Stimulated activated CD4-positive, alpha-beta T cell treated with anti-CD3 and anti-CD28 coated beads, Interleukin-15, amount 100 ng/mL, for 48 hours (primary cell): ENCODE data around the gene COL4A2.

ENCODE experiments used
- DNase-seq, 2 donors: peaks; one replicate each; pipeline ENCODE4 v3.0.0-alpha.2; 2020; ENCODE audit warnings: low read depth in 2 of 2

Gene COL4A2

DNA sequence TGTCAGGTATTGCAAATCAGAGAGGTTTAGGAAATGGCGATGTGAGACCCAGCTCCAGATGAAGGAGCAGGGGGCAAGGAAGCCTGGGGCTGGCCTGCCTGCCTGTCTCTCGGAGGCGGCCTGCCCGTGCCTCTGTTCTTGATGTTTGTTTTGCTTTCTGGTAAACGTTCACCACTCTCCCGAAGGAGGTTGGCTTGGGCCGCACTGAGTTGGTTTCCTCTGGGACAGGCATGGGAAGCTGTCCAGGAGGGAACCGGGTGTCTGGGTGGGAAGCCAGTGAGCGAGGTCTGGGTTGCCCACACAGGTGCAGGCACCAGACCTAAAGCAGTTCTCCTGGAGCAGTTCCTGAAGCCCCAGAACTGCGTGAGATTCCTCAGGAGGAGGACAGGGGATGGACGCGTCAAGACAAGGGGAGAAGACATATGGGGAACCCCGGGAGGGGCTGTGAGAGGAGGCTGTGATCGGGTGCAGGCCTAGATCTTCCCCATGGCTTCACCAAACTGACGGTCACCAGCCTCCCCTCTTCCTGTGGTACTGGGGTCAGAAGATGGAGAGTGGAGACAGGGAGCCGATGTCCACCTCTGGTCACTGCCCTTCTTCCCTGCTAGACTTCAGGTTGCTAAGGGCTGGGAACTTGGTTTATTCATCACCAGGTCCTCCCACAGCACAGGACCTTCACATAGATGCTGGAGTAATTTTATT is 15.2 kb downstream of the COL4A2 start:
- no peak for DNase-seq

DNA sequence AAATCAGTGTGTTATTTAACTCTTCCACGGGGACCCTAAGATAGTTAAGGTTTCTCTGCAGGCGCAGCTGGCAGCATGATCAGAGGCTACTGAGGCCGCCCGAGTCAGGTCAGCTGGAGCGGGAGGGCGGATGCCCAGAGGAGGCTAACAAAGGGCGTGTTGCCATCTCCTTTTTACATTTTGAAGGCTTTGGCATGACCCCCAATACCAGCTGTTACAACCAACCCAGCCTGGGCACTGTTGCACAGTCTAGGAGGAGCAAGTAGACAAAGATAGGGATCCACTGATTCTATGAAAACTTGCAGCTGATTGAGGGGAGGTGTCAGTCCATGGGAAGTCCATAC is 15.7 kb downstream of the COL4A2 start:
- no peak for DNase-seq

DNA sequence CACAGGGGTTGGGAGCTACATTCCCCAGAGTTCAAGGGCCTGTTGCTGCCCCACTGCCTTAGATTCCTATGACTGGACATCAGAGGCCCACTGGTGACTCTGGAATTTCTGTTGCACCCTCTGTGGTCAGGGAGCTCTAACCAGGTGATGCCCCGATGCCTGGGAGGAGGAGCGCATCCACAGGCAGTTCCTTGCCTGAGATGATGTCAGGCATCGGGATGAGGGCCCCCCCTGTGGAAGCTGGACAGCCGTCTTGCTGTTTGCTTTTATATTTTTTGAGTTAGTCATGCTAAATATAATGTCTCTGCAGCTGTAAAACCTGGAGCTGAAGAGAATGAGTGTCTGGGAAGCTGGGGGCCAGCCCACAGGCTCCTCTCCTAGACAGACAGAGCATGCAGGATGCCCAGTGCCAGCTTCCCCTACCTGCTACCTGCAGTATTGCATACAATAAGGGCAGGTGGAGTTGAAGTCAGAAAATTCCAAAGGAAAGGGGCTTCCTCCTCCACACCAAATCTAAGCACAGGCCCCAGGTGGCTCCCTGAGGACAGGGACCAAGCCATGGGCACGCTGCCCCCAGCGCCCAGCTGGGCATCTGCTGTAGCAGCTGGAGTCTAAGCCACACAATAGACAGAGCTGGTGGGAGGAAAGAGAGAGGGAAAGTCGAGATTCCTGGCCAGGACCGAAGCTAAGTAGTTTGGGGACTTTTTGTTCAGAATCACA is 16.2 kb downstream of the COL4A2 start:
- DNase-seq: no peak

DNA sequence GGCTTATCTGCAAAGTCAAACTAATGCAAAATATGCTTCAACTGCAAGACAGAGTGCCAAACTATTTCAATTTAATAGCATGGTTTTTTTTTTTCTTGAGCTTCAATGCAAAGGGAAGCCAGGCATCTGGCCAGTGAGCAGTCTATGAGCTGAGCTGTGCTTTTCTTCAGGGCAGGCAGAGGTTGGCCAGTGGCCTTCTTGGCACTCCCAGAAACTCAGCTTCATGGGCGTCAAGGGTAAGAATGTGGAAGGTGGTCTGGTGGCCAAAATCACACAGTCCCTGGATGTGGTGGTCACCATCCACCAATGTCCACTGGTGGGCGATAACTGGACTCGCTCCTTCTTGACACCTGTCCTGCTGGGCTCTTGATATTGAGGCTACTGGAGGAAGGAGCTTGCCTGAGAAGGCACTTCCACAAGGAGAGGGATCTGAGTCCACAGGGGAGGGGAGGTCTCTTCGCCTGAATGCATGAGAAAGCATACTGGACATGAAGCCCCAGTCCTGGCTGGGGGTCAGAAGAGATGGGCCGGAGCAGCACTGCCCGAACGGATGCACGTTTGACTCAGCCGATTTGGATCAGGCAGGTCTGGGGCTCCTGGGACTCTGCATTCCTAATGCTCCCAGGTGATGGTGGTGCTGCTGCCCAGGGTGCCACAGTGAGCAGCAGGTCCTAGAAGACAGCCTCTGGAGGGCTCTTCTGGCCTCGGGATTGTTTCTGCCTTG is 17.1 kb downstream of the COL4A2 start:
- DNase-seq: no peak

DNA sequence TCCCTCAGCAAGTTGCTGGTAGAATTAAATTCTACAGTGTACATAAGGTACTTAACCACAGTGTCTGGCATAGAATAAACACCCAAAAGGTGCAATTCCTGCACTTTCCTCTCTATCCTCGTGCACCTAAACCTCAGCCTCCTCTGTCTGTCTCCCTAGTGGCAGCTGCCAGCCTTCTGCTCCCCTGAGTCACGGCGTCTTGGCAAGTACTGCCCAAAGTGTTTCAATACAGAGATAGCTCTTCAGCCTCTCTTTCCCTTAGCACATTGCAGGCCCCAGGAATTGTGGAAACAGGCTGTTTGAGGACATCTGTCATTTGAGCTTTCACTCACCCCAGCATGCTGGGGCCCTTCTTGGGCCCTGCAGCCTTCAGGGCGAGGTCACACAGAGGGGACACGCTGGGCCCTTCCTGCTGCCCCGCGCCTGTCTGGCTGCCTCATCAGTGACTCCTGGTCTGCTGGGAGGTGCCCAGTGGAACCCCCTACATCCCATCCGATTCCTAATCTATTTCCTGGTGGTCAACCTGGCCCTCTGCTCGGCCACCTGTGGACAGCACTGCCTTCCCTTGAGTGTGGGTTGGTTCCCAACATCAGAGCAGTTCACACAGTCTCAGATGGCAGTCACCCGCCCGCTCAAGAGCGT is 19.3 kb downstream of the COL4A2 start:
- no peak for DNase-seq

DNA sequence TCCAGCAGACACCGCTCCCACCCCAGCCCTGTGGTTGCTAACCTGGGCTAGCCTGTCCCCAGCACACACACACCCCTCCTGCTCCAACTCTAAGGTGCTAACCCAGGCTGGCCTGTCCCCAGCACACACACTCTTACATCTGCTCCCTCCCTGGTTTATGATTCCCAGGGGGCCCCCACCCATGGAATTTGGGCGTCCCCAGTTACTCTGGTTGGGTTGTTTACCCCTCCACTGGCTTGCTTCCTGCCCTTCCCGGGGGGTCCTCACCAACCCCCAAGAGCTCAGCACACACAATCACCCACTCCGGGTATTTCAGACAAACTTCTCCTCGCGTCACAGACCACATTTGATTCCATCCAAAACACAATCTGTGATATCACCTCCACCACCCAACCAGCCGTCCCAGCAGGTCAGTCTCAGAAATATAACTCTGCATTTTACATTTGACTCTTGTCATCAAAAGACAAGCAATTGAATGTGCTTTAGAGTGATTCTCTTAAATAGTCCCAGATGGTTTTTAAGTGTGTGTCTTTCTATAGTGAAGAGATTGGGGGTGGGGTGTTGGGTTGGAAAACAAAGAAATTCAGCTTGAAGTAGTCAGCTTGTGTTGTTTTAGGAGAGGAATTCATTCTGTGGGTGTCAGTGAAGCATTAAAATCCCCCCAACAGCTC is 20.1 kb downstream of the COL4A2 start:
- DNase-seq: no peak

DNA sequence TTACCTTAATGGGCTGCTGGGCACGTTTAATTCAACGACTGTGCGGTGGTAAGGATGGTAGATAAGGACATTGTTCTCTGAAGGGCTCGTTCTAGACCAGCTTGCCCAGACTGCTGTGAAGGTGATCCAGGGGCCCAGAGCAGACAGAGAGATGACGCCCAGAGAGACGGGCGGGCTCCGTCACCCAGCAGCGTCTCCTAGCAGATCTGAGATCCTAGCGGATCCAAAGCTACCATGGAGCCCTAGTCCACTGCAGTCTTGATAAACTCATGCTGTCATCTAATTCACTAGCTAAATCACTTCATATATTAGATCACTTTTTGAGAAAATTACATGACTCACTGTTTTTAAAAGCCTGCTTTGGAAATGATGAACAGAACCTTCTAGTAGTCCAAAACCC is 21.5 kb downstream of the COL4A2 start:
- no peak for DNase-seq

DNA sequence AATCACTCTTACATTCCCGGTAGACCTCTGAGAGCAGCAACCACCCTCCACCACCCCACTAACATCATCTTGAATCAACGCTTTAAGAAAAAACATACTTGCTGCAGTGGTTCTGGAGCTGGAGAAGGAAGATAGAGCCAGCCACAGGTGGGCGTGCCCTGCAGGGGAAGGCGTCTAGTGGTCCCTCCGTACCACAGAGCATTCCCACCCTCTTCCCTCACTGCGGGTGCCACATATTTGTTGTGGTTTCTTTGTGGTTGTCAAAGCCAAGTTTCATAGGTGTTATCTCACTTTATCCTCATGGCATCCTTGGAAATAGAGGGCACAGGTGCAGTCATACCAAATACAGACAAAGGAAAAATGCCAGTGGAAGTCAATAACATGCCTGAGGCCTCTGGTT is 22.2 kb downstream of the COL4A2 start:
- DNase-seq: no peak

DNA sequence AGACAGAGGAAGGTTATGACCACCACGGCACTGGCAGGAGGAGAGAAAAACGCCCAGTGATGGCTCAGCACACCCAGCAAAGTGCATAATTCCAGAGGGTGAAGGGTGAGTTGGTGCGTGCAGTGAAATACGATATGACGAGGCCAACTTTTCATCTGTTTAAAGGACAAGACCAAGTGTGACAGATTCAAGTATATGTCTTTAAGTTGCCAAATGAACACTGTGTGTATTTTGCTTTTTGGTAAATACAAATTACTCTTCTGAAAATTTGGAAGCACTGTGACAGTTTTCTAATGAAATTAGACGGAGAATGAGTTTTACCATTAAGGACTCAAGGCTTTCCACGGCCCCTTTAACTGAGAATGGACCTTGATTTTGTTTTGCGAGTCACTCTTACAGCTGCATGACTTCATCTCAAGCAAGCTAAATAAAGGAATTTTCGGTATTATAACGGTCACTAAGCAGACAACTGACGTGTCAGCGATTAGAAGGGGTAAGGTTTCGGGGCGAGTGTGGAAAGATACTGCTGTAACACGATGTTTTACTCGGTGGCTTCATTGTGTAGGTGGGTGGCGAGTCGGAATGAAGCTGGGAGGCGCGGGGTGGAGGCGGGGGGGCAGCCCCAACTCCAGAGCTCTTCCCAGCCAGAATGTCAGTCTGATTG is 22.8 kb downstream of the COL4A2 start:
- DNase-seq: no peak

DNA sequence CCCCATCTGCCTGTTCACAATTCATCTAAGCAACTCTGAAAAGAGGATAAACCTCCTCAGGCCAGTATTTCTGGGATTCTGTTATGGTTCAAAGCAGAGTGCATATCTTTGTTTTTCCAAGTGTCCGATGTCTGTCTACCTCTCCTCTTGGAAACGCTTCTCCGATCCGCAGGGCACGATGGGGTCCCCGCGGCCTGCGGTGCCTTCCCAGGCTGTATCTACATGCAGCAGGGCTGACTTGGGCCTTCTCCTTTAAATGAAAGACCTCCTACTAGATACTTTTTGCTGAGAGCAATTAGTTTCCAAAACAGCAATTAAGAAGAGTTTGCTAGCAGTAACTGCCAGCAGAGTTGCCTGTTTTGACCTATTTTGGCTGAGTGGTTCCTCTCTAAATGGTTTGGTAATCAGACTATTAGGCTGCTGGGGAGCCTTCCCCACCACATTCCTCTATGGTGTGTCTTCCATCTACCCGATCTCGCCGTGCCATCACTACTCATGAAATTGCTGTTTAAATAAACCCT is 23.5 kb downstream of the COL4A2 start:
- no peak for DNase-seq

DNA sequence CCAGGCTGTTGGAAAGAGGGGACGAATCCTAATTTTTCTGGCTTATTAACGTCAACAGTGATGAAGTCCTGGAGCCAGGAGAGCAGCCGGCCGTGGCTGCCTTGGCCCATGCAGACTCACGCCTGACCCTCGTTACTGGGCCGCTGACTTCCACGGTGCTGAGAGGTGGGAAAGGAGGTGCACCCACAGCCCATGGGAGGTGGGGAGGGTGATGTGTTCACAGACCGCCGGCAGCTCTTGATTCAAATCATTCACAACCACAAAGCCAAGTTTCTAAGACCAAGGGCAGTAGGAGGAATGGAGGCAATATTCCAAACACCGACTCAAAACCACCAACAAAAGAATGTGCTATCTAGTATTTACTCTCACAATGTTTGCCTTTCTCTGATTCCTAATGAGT is 24.3 kb downstream of the COL4A2 start:
- no peak for DNase-seq

DNA sequence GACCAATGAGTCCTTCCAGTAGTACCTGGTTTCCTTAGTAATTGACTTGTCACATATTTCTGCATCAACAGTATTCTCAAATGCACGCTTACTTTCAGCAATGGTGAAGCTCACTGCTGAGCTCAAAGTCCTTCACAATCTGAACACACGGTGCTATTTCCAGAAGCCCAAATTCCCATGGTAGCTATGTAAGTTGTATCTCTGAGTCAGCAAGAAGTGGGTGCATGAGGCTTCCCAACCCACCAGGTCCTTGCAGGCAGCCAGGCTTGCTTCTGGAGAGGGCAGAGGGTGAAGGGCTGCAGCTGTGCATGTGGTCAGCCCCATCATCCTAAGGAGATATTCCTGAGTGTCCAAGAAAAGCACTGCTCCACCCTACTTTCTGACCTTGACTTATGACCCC is 25.7 kb downstream of the COL4A2 start:
- DNase-seq: no peak

DNA sequence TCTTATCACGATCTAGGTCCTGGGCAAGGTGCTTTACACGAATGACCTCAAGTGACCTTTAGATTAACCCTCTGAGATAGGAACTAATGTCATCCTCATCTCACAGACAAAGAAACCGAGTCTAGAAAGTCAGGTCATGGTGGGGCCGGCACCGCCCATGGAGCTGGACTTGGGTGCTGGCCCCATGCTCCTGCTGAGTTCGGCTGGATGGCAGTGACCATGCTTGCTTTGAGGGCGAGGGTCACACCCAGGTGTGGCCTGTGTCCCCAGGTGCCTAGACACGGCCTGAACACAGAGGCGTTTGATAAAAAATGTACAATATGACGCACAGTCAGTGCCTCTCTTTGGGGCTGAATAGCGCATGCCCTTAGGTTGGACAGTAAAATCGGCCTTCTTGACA is 26.8 kb downstream of the COL4A2 start:
- no peak for DNase-seq

DNA sequence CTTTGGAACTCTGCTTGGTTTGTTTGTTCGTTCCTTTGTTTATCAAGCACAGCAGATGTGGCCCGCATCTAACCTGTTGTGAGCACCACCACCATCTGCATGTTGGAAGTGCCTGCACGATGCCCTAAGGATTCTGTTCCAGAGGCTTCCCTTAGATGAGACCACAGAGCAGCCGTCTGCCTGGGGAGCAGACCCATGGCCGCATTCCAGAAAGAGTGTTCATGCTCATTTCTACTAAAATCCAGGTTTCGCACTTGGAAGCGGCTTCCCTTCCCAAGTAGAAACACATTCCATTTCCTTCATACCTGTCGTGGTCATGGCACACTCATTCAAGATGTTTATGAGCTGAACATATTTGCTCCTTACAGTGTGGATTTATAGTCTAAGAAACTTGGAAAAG is 27.2 kb downstream of the COL4A2 start:
- DNase-seq: no peak

DNA sequence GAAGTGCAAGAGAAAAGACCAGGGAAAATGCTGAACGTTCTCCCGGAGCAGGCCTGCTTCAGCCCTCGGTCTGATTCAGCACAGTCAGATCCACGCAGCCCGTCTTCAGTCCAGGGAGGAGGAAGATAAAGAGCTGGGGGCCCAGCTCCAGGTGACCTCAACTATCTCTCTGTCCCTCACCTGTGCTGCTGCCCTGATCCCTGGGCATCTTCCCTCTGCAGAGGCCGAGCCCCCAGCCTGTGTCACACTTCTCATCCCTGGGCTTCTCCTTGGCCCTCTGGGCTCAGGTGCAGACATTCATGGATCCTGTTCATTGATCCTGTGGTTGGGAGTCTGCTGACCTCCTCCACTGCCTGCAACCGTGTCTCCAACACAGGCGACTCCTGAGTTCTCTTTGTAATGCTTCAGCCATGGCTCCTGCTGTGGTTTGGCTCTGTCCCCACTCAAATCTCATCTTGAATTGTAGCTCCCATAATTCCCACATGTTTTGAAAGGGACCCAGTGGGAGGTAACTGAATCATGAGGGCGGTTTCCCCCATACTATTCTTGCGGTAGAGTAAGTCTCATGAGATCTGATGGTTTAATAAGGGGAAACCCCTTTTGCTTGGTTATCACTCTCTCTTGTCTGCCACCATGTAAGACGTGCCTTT is 27.9 kb downstream of the COL4A2 start:
- no peak for DNase-seq

DNA sequence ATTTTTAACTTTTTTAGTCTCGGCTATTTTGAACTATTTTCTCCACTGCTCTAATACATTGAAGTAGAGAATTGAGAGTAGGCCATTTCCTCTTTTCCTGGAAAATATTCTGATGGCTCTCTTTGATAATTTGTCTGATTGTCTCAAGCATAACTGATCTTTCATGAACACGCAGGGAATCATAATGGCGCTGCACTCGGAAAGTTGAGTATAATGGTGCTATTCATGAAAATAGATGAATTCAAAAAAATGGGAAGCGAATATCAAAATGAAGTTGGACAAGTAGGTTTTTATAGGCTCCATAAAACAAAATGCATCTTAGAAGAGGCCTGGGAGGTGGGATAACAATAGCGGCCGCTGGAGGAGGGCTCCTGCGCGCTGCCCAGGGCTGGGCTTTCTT is 29.0 kb downstream of the COL4A2 start:
- DNase-seq: no peak

DNA sequence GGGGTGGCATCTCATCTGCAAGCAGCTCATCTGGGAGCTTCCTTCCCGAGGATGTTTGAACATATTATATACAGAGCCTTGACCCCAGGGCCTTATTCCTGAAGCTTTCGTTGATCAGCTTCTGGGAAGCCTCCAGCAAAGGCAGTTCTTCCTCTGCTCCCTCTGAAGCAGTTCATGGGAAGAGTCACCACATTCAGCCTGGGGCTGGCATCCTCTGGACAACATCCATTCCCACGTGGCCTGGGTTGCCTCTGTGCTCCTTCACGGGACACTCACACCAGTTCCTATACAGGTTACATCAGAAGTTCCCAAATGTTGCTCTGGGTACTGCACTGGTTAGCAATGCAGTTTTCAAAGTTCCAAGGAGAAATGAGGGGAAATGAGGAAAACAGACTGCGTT is 29.6 kb downstream of the COL4A2 start:
- no peak for DNase-seq

DNA sequence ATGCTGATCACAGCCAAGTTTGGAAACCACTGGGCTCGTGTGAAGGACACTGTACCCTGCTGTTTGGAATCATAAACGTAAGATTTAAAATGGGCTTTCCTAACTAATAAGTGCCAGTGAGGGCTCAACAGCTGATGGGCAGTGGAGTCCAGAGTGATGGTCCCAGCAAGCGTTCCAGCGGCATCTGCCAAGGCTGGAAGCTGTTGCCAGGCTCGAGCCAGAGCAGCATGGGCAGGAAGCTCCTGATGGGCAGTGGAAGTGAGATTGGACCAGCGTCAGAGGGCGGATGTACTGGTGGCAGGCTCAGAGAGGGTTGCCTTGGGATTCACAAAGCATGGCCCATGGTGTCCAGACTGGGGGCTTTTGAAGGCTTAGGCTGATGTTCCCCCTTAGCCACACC is 30.2 kb downstream of the COL4A2 start:
- no peak for DNase-seq

DNA sequence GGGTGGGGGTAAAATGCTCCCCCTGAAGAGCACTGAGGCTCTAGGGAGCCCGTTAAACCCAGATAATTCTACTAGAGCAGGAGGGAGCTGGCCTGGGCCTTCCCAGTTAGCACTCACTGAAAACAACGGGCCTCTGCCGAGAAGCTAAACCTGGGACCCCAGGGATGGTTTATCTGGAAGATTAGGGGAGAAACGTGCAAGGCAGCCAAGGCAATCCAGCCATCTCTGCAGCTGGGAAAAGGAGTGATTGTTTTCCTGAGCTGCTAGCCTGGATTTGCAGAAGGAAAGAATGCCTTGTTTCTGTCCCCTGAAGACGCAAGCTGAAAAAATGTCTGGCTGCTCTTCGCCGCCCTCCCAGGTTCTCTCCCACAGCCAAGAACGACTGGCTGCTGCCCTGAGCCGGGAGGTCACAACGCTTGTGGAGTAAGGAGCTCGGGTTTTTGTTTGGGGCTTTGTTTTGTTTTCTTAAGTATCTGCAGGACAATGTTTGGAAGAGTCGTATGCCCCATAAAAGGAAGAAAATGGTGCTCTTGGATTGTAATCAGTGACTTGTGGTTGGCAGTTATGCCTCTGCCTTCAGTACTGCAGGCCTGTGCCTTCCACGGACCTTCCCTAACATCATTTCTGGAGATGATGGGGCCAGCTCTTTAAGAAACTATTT is 31.5 kb downstream of the COL4A2 start:
- DNase-seq: no peak

DNA sequence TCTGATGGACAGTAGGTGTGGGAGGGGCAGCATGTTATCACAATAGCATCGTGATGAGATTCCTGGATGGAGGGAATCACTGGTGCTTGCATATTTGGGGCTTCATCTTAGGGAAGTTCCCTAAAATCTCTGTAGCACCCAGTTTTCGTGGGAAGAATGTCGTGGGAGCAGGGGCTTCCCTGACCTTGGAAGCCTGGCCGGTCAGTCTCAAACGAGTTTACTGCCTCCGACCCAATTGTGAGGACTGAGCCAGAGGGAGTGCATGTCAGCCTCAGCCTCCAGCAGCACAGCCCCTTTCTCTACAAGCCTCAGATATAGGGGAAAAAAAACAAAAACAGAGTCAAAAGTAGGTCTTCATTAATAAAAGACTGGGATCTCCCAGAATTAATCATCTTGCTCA is 32.2 kb downstream of the COL4A2 start:
- DNase-seq: no peak
